Glutamatergic neuron (in vitro differentiated cells): ENCODE measurements around the gene ANO7. TPM values are rescaled to one million over a fixed set of nuclear protein-coding genes. Genes with fewer than 3 reads are reported as not detected.
A peak's percentile ranks its signal among the peaks of the same experiment; 100 is the strongest.

Experiments
- DNase-seq: peaks from one replicate; pipeline ENCODE4 v3.0.0; 2022
- H3K27ac Mint-ChIP-seq: one replicate; pipeline ENCODE4 v1.8.0; 2020; ENCODE audit warnings: mild to moderate bottlenecking, mixed read lengths, inconsistent platforms; ENCODE audit not compliant: unreplicated experiment
- H3K27me3 Mint-ChIP-seq: one replicate; pipeline ENCODE4 v1.8.0; 2020; ENCODE audit warnings: mild to moderate bottlenecking, moderate library complexity, mixed read lengths, inconsistent platforms; ENCODE audit not compliant: unreplicated experiment
- H3K36me3 Mint-ChIP-seq: one replicate; pipeline ENCODE4 v1.8.0; 2020; ENCODE audit warnings: mild to moderate bottlenecking, mixed read lengths, inconsistent platforms; ENCODE audit not compliant: unreplicated experiment
- H3K4me1 Mint-ChIP-seq: one replicate; pipeline ENCODE4 v1.8.0; 2020; ENCODE audit warnings: mild to moderate bottlenecking, low read depth, mixed read lengths, inconsistent platforms; ENCODE audit not compliant: unreplicated experiment
- H3K4me3 Mint-ChIP-seq: one replicate; pipeline ENCODE4 v1.8.0; 2020; ENCODE audit warnings: mild to moderate bottlenecking, mixed read lengths, inconsistent platforms; ENCODE audit not compliant: unreplicated experiment
- H3K9me3 Mint-ChIP-seq: one replicate; pipeline ENCODE4 v1.8.0; 2020; ENCODE audit warnings: mild to moderate bottlenecking, moderate library complexity, mixed read lengths, inconsistent platforms; ENCODE audit not compliant: unreplicated experiment
- total RNA-seq: library from RNA; stranded (reverse); fragmentation: NEBNext Ultra II Directional; extraction: Animal tissue kit (Norgen Biotek cat#: 25700); gene quantifications from one replicate; pipeline ENCODE4 v1.2.1, GENCODE V29; 2021; ENCODE audit not compliant: unreplicated experiment
- TF ChIP-seq, protein P1 (sequence below): fragments of 200-600 bp; sonication (generic); IDR thresholded peaks from one replicate; pipeline ENCODE4 v1.5.0; 2021; ENCODE audit not compliant: partially characterized antibody, unreplicated experiment

The ANO7 gene
- total RNA-seq, 1 donor from 2014 or later: 2.6 TPM

DNA sequence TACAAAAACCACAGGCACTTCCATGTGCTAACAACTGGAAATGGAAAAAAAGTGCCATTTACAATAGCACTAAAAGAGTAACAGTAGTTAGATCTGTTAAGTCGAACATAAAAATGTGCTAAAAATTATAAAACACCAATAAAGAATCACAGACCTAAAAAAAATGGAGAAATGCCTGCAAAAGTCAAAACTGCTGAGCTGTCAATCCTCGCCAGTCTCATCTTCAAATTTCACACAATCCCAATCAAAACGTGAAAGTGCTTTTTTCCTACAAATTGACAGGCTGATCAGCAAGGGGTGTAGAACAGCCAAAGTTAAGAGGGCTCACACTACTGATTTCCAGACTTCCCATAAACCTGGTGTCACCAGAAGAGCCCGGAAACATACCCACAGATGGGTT, 53.2 kb downstream of the ANO7 start:
- TF ChIP-seq, protein P1, sequence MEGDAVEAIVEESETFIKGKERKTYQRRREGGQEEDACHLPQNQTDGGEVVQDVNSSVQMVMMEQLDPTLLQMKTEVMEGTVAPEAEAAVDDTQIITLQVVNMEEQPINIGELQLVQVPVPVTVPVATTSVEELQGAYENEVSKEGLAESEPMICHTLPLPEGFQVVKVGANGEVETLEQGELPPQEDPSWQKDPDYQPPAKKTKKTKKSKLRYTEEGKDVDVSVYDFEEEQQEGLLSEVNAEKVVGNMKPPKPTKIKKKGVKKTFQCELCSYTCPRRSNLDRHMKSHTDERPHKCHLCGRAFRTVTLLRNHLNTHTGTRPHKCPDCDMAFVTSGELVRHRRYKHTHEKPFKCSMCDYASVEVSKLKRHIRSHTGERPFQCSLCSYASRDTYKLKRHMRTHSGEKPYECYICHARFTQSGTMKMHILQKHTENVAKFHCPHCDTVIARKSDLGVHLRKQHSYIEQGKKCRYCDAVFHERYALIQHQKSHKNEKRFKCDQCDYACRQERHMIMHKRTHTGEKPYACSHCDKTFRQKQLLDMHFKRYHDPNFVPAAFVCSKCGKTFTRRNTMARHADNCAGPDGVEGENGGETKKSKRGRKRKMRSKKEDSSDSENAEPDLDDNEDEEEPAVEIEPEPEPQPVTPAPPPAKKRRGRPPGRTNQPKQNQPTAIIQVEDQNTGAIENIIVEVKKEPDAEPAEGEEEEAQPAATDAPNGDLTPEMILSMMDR: no peak
- DNase-seq: no peak
- Mint-ChIP-seq H3K27me3 (peaks cover 3% of the 10 kb centered on the region), H3K36me3 (peaks cover 7% of the 10 kb centered on the region), H3K4me1 (no peaks in the 10 kb centered on the region), H3K9me3 (peaks cover 3% of the 10 kb centered on the region), H3K27ac (no peak overlapping the region), H3K4me3 (no peak overlapping the region)

DNA sequence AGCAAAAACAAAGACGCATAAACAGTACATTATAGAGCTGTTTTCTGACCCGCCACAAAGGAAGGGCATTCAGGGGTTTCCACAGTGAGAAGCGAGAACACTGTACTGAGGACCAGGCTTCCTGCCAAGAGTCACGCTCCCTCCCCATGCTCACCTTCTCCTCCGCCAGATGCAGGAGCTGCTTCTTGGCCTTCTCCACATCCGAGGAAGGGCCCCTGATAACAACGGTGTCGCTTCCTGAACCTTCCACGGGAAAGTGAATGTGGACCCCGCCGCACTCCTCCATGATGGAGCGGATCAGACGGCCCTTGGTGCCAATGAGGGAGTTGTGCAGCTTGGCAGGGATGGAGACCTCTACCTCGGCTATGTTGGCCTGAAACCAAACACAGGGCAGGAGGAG, 53.8 kb downstream of the ANO7 start:
- peaks cover 7% of the 10 kb centered on the region for H3K36me3 Mint-ChIP-seq
- H3K9me3 Mint-ChIP-seq: peaks cover 3% of the 10 kb centered on the region
- no peak overlapping the region for H3K27ac Mint-ChIP-seq
- DNase-seq: no peak
- H3K4me1 Mint-ChIP-seq: no peaks in the 10 kb centered on the region
- TF ChIP-seq, protein P1: no peak
- H3K4me3 Mint-ChIP-seq: no peak overlapping the region
- H3K27me3 Mint-ChIP-seq: peaks cover 3% of the 10 kb centered on the region

DNA sequence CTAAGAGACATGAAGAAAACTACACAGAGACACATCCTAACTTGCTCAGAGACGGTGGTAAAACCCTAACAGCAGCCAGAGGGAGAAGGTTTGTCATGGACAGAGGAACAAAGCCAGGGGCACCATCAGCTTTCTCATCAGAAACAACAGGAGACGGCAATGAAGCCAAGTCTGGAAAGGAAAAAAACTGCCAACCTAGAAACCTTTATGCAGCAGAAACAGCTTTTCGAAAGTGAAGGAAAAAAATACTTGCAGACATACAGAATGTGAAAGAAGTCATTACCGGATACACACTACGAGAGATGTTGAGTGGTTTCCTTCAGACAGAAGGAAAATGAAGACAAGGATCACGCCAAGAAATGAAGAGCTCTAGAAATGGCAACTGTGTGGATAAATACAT, 55.9 kb downstream of the ANO7 start:
- Mint-ChIP-seq H3K36me3 (peaks cover 7% of the 10 kb centered on the region), H3K4me1 (no peaks in the 10 kb centered on the region), H3K4me3 (no peak overlapping the region), H3K9me3 (peaks cover 3% of the 10 kb centered on the region), H3K27me3 (peaks cover 2% of the 10 kb centered on the region), H3K27ac (no peak overlapping the region)
- DNase-seq: no peak
- TF ChIP-seq, protein P1: no peak

DNA sequence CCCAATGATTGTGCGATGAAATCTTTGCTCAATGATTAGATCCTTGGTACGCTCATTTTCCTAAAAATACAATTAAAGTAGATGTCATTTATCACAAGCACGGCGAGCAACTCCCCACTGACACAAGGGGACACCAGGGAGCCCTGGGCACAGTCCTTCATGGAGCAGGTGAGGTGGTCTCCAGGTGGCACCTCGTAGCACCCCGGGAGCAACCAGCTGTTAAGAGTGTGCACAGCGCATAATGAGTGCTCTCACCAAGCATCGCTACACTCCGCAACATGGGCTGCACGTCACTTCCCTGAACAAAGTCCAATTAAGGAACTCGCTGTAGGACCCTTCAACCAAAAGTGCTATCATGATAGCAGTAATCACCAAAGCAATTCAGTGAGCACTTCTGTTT, 59.8 kb downstream of the ANO7 start:
- peaks cover 2% of the 10 kb centered on the region for H3K27me3 Mint-ChIP-seq
- no peak overlapping the region for H3K4me3 Mint-ChIP-seq
- no peak for DNase-seq
- H3K27ac Mint-ChIP-seq: no peak overlapping the region
- no peaks in the 10 kb centered on the region for H3K4me1 Mint-ChIP-seq
- TF ChIP-seq, protein P1: no peak
- H3K36me3 Mint-ChIP-seq: no peaks in the 10 kb centered on the region
- H3K9me3 Mint-ChIP-seq: no peaks in the 10 kb centered on the region

DNA sequence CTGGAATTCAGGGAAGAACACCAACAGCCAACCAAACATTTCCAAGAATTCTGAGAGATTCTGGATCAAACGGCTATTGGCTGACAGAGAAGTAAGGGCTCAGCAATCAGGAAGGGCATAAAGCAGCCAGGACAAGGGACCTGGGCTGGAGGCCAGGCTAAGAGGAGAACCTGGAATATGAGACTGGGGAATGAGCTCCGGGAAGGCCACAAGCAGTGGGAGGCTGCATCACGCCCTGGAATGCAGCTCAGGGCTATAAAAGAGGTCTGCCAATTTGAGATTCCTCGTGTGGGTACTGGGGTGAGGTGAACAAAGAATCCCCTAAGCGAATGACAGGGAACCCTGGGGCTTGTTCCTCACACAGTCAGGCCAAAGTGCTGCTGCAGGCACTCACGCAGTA, 60.4 kb downstream of the ANO7 start:
- Mint-ChIP-seq H3K27ac (peak overlapping the region; percentile 5), H3K9me3 (no peaks in the 10 kb centered on the region), H3K36me3 (no peaks in the 10 kb centered on the region), H3K4me3 (no peak overlapping the region), H3K27me3 (peaks cover 2% of the 10 kb centered on the region), H3K4me1 (no peaks in the 10 kb centered on the region)
- no peak for DNase-seq
- TF ChIP-seq, protein P1: no peak
